ENCODE data around the gene TAOK2. TPM values are rescaled to one million over a fixed set of nuclear protein-coding genes. Genes with fewer than 3 reads are reported as not detected.

TAOK2 gene
- total and polyA plus RNA-seq, 3 donors from 2014 or later, result 66.5 to 140 (median 126) TPM

DNA sequence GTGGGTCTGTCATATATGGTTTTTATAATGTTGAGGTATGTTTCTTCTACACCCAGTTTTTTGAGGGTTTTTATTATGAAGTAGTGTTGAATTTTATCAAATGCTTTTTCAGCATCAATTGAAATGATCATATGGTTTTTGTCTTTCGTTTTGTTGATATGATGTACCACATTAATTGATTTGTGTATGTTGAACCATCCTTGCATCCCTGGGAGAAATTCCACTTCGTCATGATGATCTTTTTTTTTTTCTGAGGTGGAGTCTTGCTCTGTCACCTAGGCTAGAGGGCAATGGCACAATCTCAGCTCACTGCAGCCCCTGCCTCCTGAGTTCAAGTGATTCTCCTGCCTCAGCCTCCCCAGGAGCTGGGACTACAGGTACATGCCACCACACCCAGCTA is 25.8 kb upstream of the TAOK2 start:
- Histone ChIP-seq H3K4me1 (peaks cover 13% of the 10 kb centered on the region), H3K36me3 (ENCODE audit: low read depth, missing control alignments) (no peaks in the 10 kb centered on the region), H3K27me3 (no peaks in the 10 kb centered on the region), H3K9me3 (no peaks in the 10 kb centered on the region), H3K4me3 (no peak overlapping the region), H3K27ac (no peak overlapping the region)
- TF ChIP-seq, protein P1, sequence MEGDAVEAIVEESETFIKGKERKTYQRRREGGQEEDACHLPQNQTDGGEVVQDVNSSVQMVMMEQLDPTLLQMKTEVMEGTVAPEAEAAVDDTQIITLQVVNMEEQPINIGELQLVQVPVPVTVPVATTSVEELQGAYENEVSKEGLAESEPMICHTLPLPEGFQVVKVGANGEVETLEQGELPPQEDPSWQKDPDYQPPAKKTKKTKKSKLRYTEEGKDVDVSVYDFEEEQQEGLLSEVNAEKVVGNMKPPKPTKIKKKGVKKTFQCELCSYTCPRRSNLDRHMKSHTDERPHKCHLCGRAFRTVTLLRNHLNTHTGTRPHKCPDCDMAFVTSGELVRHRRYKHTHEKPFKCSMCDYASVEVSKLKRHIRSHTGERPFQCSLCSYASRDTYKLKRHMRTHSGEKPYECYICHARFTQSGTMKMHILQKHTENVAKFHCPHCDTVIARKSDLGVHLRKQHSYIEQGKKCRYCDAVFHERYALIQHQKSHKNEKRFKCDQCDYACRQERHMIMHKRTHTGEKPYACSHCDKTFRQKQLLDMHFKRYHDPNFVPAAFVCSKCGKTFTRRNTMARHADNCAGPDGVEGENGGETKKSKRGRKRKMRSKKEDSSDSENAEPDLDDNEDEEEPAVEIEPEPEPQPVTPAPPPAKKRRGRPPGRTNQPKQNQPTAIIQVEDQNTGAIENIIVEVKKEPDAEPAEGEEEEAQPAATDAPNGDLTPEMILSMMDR (IDR thresholded peaks at IDR 0.05), result no peak
- no peak for TF ChIP-seq POLR2A (IDR thresholded peaks at IDR 0.05)
- DNase-seq, result no peak
- intact Hi-C loops (cut with DNase I; ENCODE audit: low total_unique reads), result no loop called here
- WGBS, 2 donors, result 88 to 90% methylated on average over 2 of the region's 2 CpGs

DNA sequence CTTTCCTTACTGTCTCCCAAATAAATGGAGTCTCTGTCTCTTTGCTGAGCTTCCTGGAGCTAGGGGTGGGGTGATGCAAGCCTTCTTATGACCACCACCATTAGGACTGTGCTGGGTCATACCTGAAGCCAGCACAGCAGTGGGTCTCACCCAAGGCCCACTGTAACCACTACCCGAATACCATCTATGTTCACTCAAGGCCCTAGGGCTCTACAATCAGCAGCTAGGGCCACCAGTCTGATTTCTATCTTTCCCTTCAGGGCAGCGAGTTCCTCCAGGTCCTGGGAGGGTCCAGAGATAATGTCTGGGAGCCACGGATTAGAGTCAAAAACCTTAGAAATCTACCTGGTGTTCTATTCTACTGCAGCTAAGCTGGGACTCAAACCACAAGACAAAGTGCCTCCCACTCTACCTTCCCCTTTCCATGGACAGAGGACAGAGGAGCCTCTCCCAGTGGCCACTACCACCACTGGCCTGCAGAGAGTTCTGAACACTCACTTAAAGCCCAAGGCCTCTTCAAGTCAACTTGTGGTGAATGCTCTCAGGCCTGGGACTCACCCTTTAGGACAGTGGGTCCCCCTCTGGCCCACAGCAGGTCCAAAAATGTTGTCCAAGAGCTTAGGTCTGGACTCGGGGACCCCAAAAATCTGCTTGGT is 22.7 kb upstream of the TAOK2 start:
- intact Hi-C loops (cut with DNase I; ENCODE audit: low total_unique reads), result no loop called here
- no peak for DNase-seq
- no peaks in the 10 kb centered on the region for H3K27me3 ChIP-seq
- TF ChIP-seq, protein P1 (IDR thresholded peaks at IDR 0.05), result no peak
- TF ChIP-seq POLR2A (IDR thresholded peaks at IDR 0.05), result no peak
- H3K36me3 ChIP-seq (ENCODE audit: low read depth, missing control alignments), result no peaks in the 10 kb centered on the region
- H3K4me3 ChIP-seq, result no peak overlapping the region
- H3K27ac ChIP-seq, result no peak overlapping the region
- no peaks in the 10 kb centered on the region for H3K9me3 ChIP-seq
- H3K4me1 ChIP-seq, result no peaks in the 10 kb centered on the region
- WGBS, 2 donors, result 90 to 93% methylated on average over 4 of the region's 4 CpGs

DNA sequence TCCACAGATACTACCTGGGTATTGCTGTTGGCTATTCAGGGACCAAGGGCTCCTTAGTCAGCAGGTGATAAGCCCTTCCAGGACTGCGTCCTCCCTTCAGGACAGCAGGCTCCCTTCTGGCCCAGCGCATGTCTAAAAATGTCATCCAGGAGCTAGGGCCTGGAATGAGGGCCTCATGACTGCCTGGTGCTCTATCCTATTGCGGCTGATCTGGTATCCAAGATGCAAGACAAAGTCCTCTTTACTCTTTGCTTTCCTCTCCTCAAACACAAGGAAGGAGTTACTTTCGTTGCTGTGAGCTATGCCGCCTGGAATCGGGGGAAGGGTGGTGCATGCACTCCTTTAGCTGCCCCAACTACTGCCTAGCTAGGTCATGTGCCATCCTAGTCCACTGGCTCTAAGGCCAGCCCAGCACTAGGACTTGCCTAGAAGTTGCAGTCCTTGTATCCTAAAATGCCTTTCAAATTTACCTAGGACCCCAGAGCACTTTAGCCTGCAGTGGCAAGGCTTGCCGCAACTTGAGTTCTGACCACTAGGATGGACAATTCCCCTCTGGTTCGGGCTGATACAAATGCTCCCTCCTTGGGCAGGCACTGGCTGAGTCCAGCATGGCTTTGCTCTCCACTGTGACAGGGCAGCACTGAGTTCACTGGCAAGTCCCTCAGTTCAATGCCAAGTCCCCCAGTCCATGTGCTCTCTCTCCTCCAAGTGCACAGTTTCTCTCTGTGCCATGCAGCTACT is 21.9 kb upstream of the TAOK2 start:
- intact Hi-C loops (cut with DNase I; ENCODE audit: low total_unique reads), result no loop called here
- Histone ChIP-seq H3K36me3 (ENCODE audit: low read depth, missing control alignments) (no peaks in the 10 kb centered on the region), H3K27ac (no peak overlapping the region), H3K27me3 (no peaks in the 10 kb centered on the region), H3K9me3 (no peaks in the 10 kb centered on the region), H3K4me1 (no peaks in the 10 kb centered on the region), H3K4me3 (no peak overlapping the region)
- TF ChIP-seq, protein P1 (IDR thresholded peaks at IDR 0.05), result no peak
- TF ChIP-seq POLR2A (IDR thresholded peaks at IDR 0.05), result no peak
- DNase-seq, result no peak
- WGBS, 2 donors, result 88 to 96% methylated on average over 3 to 8 of the region's 8 CpGs

DNA sequence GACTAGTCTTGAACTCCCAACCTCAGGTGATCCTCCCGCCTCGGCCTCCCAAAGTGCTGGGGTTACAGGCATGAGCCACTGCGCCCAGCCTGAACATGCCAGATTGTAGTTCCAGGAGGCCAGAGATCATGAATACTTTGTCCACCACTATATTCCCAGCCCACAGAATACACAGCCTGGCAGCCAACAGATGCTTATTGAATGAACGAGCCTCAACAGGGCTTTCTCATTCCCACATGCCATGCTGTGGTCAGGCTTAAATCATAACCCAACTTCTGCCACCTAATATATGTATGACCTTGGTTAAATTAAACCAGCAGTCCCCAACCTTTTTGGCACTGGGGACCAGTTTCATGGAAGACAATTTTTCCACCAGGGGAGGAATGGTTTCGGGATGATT is 14.9 kb upstream of the TAOK2 start:
- 87 to 94% methylated on average over 5 of the region's 5 CpGs for WGBS, 2 donors

More for the DNA sequence above, 14.9 kb upstream of the TAOK2 start:
- H3K4me1 ChIP-seq, result peaks cover 11% of the 10 kb centered on the region
- H3K9me3 ChIP-seq, result no peaks in the 10 kb centered on the region
- TF ChIP-seq, protein P1 (IDR thresholded peaks at IDR 0.05), result no peak
- no peak for TF ChIP-seq POLR2A (IDR thresholded peaks at IDR 0.05)
- no peak overlapping the region for H3K4me3 ChIP-seq
- intact Hi-C loops (cut with DNase I; ENCODE audit: low total_unique reads), result no loop called here
- H3K27ac ChIP-seq, result no peak overlapping the region
- no peaks in the 10 kb centered on the region for H3K36me3 ChIP-seq (ENCODE audit: low read depth, missing control alignments)
- no peaks in the 10 kb centered on the region for H3K27me3 ChIP-seq
- no peak for DNase-seq

All from testis (tissue), 3 donors.